Left renal cortex interstitium (tissue), 4 donors: ENCODE results near the gene SCAMP2. TPM values are rescaled to one million over a fixed set of nuclear protein-coding genes. Genes with fewer than 3 reads are reported as not detected.

ENCODE experiments used
- DNase-seq, 4 donors: peaks; one replicate each; pipeline ENCODE4 v3.0.0-alpha.2; 2013; ENCODE audit warnings: low read depth in 4 of 4, low spot score in 2 of 4, missing footprints in 1 of 4
- polyA plus RNA-seq, 4 donors: library from polyadenylated mRNA; unstranded; fragments of 120-200 nt; gene quantifications; one replicate each; pipeline ENCODE4 v1.2.1, GENCODE V29; 2013; ENCODE audit not compliant: insufficient read length in 4 of 4

Gene SCAMP2
- polyA plus RNA-seq, 4 donors: 68.4 to 78.0 (median 72.7) TPM

GRCh38 chr15:74840851-74841775, 32.1 kb downstream of the SCAMP2 start:
- no peak for DNase-seq

DNA sequence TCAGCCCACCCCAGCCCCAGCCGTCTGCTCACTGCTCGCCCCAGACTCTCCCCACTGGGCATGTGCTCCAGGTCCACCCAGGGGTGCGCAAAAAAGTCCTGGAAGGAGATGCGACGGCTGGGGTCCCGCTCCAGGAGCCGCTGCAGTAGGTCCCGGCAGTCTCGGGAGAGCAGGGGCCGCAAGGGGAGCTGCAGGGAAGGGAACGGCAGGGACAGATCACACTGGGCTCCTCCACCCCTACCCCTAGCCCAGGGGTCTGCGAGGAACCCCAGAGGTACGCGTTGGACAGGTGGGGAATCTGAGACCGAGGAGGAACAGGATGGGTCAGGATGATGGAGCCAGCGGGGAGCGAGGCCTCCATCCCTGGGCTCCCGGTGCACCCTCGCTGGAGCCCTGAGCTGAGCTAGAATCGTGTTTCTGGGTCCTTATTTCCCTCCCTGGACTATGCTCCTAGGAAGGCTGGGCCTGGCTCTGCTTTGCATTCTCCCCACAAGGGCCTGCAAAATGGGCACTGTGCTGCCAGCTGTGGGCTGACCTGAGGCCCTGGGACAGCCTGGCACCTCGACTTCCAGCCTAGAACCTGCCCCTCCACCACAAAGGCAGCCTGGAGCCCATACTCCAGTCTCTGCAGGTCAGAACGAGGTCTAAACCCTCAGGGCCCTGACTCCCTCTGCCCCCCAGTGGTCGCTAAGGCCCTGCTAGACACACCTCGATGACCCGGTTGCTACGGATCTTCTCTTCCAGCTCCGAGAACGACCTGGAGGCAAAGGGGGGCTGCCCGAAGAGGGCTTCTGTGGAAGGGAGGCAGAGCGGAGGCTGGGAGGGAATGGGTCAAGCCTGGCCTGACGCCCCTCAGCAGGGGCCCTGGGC, 33.4 kb downstream of the SCAMP2 start:
- DNase-seq: no peak

DNA sequence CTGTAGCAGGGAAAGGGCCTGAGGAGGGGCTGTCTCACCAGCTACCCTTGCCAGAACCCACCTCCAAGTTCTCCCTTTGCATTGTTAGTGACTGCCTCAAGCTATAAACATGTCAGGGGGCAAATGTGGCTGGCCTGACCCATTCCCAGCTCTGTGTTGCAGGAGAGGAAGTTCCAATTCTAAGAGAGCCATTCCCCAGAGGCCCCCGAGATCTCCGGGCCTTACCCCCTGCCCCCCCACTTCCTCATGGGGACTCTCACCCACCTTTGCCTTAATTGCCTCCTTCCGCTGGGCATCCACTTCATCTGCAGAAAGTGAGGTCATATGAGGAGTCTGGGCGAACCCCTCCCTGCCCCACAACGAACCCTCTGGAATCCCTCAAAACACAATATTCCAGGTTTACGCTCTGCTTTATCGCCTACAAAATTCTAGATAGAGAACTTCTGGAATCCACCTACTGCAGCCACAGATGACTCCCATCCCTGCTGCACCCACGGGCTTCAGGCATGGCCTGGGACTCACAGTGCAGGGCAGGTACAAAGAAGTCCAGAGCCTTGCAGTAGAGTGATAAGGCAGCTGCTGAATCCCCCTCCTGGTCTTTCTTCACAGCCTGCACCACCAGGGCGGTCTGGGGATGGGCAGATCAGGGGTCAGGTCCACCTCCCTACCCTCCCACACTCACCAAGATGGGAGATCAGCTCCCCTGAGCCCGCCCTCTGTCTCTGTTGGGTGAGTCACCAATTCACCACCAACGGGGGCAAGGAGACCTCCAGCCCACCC, 34.2 kb downstream of the SCAMP2 start:
- no peak for DNase-seq

GRCh38 chr15:74838137-74838516, 35.0 kb downstream of the SCAMP2 start:
- DNase-seq: no peak

DNA sequence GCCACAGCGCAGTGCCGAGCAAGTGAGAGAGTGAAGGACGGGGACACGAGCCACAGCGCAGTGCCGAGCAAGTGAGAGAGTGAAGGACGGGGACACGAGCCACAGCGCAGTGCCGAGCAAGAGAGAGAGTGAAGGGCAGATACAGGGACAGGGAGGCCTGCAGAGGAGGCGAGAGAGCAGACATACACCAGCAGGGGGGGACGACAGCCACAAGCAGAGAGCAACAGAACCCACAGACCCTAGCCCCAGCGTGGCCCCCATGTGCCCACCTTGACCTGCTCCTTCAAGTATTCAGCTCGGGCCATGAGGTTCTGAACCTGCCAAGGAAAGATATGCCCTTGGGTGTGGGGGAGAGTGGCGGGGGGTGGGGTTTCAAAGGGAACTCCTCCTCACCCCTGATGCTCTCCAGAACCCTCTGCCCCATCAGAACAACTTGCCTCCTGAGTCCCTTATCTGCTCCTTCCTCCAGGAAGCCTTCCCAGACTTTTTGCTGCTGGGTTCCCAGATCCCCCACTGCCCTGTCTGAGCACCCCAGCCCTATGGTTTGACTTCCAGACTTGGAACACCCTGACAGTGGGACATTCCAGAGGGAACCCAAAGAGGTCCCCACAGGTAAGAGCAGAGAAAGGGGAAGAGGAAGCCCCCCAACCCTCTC, 35.6 kb downstream of the SCAMP2 start:
- DNase-seq: no peak

DNA sequence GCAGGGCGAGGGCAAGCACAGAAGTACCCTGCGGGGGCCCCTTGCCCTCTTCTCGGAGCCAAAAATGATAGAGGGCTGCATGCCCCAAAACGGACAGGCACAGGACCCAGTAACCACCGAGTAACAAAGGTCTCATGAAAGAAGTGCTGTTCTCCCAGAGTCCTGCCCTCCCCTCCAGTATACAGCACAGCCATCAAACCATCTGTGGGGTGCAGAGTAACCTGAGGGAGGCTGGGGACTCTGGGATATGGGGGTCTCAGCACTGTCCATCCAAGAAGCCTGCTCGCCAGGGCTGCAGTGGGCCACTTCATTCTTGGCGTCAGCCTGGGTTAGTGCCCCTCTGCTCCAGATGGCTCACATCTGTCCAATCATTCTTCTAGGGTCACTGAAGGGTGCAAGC, 36.3 kb downstream of the SCAMP2 start:
- DNase-seq: no peak

- DNase-seq: no peak
Measured at GRCh38 chr15:74835312-74835823, 37.8 kb downstream of the SCAMP2 start.

DNA sequence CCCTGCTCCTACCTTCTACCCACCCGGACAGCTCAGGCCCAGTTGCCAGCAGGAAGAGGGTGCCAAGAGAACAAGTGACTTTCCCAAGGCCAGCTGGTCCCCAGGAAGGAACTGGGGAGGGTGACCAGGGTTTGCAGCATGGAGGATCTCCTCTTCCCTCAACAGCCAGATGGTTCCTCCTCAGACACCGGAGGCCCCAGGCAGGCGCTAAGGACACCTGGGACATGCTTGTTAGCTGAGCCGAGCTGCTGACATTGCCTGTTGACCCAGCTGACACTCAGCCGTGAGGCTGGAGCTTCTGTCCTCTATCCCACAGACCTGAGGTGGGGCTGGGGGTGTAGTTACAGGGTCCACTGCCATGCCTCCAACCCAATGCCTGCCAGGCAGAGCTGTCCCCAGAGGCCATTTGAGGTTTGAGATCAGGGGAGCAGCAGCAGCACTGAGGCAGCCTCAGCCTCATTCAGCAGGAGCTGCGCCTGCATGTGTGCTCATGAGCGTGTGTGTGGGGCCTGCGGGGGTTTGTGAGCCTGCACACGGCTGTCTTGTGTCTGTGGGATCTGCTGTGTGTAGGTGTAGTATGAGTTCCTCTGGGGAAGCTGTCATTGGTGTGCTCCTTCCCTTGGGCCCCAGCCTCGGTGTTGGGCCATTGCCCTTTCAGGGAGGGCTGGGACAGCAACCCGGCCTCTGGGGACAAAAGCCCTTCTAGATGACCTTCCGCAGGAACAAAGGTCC, 39.6 kb downstream of the SCAMP2 start:
- DNase-seq: no peak

GRCh38 chr15:74832826-74833225, 40.3 kb downstream of the SCAMP2 start:
- DNase-seq: no peak

DNA sequence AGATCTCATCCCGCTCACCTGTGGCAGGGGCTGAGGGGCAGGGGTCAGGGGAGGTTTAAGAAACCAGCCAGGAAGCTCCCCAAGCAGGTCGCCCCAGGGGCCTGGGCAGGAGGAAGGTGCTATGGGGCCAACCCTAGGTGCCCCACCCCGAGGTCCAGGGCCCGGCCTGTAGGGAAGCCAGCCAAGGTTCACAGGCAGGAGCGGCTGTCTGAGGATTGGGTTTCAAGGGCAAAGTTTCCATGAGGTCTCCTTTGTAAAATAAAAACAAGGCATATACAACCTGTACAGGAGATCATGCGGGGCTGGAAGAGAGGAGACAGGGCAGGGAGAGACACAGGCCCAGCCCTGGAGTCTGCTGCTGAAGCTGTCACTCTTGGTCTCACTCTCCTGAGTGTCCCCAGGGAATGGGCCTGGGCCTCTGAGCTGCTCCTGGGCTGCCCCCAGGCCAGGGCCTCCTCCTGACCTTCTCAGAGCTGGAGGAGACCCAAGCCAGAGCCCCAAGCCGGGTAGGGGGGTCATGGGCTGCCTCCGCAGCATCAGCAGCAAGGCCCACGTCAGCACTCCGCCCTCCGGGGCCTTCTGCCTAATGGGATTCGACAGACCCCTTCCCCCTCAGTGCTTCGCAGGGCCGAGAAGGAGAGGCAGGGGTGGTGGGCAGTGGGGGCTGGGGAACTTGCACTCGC, 41.2 kb downstream of the SCAMP2 start:
- DNase-seq: no peak

DNA sequence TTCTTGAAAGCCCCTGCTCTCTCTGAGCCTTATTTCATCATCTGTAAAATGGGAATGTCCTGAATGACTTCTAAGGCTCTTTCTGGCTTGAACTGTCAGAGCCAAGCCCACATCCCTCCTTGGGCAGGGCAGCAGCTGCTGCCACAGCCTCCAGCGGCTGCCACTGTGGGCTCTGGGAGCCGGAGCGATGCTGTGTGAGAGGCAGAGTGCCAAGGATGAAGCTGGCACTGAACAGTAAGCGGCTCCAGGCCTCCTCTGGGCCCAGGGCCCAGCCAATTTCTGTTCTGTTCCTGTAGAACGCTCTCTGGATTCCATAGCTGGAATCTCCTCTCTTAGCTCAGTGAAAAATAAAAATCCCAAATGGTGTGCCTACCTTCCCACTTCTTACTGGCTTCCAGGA, 42.3 kb downstream of the SCAMP2 start:
- no peak for DNase-seq

GRCh38 chr15:74829991-74830390, 43.2 kb downstream of the SCAMP2 start:
- DNase-seq: no peak

DNA sequence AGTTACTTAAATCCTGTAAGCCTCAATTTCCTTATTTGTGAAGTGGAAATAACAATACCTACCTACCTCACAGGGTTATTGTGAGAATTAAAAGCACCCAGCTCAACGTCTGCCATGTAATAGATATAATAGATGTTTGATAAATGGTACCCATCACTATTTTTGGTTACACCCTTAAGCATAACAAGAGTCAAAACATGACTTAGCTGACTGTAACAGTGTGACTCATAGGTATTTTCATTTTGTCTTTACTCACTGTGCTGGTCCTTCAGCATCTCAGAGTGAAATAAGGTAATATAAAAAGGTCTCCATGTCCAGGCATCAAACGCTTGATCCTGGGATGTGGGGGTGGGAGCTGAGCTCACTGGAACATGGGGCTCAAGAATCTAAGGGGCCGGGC, 43.7 kb downstream of the SCAMP2 start:
- no peak for DNase-seq

DNA sequence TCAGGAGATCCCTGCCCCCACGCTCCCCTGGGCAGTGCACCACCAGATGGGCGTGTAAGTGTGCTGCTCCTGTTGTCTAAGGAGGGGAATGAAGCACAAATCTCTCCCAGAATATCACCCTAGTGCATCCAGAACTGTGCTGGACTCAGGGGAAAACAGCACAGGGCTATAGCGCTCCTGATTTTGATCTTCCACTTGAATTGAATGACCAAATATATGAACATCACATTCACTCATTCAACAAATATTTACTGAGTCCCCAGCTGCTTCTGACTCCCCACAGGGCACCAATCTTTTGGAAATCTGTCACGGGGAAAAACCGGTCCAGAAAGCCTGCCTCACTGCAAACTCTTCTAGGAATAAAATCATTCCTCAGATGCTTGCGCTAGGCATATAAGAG, 44.3 kb downstream of the SCAMP2 start:
- DNase-seq: no peak

GRCh38 chr15:74827614-74828013, 45.6 kb downstream of the SCAMP2 start:
- DNase-seq: no peak

GRCh38 chr15:74826921-74827320, 46.2 kb downstream of the SCAMP2 start:
- no peak for DNase-seq

DNA sequence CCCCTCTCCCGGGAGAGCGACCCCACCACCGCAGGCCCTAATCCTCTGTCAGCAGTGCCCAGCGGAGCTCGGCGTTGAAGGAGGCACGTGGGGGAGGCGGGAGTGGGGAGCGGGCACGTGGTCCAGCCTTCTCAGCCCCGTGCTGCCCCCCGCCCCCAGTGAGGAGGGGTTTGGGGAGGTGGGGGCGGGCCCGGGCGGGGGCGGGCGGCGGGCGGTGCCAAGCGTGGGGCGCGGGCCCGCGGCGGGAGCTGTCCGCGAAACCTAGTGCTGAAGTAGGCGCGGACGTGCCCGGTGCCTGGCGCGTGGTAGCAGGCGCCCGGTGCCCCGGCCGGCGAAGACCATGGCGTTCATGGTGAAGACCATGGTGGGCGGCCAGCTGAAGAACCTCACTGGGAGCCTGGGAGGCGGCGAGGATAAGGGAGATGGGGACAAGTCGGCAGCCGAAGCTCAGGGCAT, 46.8 kb downstream of the SCAMP2 start, which contains the start of gene CPLX3:
Gene CPLX3 (plus strand): TSS at position 264 of the 456 bp plus-strand sequence. CDS start 77 bp downstream, at position 341.
- DNase-seq: peak in 2 of 4 donors; percentile 18 to 28

DNA sequence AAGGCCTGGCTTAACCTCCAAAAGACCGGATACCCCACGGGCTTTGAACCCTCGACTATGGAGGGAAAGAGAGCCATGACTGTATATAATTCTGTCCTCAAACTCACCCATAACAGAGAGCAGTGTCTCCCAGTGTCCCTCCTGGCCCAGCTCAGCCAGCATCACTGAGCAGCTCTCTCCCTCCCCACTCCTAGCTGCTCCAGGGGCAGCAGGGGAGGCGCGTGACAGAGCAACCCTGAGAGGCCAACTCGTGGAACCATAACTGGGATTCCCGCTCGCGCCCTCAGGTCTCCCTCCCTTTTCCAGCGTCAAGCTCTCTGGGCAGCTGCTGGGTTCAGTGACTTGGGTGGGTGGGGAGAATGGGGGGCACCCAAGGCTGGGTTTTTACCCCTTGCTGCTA, 47.3 kb downstream of the SCAMP2 start:
- no peak for DNase-seq

DNA sequence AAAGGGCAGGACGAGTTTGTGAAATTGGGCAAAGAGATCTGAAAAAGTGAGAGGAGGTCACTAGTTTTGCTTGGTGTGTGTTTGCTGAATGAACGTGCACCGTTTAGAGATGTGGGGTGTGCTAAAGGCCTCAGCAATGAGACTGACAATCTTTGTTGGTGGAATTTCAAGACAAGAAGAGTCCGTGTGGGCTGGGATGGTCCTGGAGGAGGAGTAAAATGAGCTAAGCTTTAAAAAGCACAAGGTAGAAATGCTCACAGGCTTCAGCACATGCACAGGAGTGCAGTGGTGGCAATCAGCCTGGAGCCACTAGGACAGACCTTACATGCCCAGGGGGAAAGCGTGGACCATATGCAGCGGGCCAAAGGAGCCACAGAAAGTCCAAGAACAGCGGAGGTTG, 48.2 kb downstream of the SCAMP2 start:
- no peak for DNase-seq
